K562 (cell line): ENCODE results near the gene POGZ. TPM values are rescaled to one million over a fixed set of nuclear protein-coding genes. Genes with fewer than 3 reads are reported as not detected.

ENCODE experiments used
- ATF1 ChIP-seq, 2 experiments: fragments of 450-650 bp in 1 of 2; IDR thresholded peaks; 2 replicates each; pipeline ENCODE4 v1.6.1; 2016; ENCODE audit warnings: missing compliant biosample characterization in 1 of 2, missing genetic modification characterization in 1 of 2
- CBX5 ChIP-seq: IDR thresholded peaks from 2 replicates; pipeline ENCODE4 v1.6.1; 2014; ENCODE audit warnings: low read depth, borderline replicate concordance
- CHCHD3 ChIP-seq: fragments of 250-450 bp; sonication (Bioruptor Pico); IDR thresholded peaks from 2 replicates; pipeline ENCODE4 v2.1.2; 2022; ENCODE audit warnings: mild to moderate bottlenecking
- ELK3 ChIP-seq: fragments of 450-650 bp; formaldehyde crosslinking; IDR thresholded peaks from 2 replicates; pipeline ENCODE4 v1.4.0; 2020; ENCODE audit warnings: mild to moderate bottlenecking
- ETS1 ChIP-seq: conservative IDR thresholded peaks from 2 replicates; pipeline ENCODE4 v1.6.1; 2011; ENCODE audit warnings: low read depth, mild to moderate bottlenecking, low read length; ENCODE audit not compliant: control insufficient read depth
- ETV6 ChIP-seq, 3 experiments: fragments of 150-350 bp in 1 of 3; sonication (generic) in 1 of 3; formaldehyde crosslinking in 1 of 3; IDR thresholded peaks; 2 replicates each; pipeline versions ENCODE4 v1.6.1 to v1.8.0; 2014 to 2022; ENCODE audit warnings: borderline replicate concordance in 2 of 3, low read depth in 2 of 3, antibody characterized with exemption in 1 of 3, low read length in 1 of 3, mild to moderate bottlenecking in 1 of 3, missing genetic modification reagents in 1 of 3
- HEY1 ChIP-seq: fragments of 250-450 bp; sonication (Bioruptor Pico); IDR thresholded peaks from 2 replicates; pipeline ENCODE4 v1.5.0; 2020; ENCODE audit warnings: mild to moderate bottlenecking, moderate library complexity, borderline replicate concordance
- HIVEP1 ChIP-seq: fragments of 250-450 bp; sonication (Bioruptor Pico); IDR thresholded peaks from 2 replicates; pipeline ENCODE4 v1.4.0; 2020; ENCODE audit warnings: mild to moderate bottlenecking
- HMG20B ChIP-seq: fragments of 250-450 bp; sonication (Bioruptor Pico); IDR thresholded peaks from 2 replicates; pipeline ENCODE4 v1.5.0; 2021; ENCODE audit warnings: mild to moderate bottlenecking
- NCOA2 ChIP-seq, 2 experiments: fragments of 450-650 bp; IDR thresholded peaks; 2 replicates each; pipeline ENCODE4 v1.6.1; 2018; ENCODE audit warnings: mild to moderate bottlenecking in 2 of 2, moderate library complexity in 1 of 2; ENCODE audit not compliant: partially characterized antibody in 2 of 2
- PHF20 ChIP-seq: fragments of 450-650 bp; IDR thresholded peaks from 2 replicates; pipeline ENCODE4 v1.6.1; 2018; ENCODE audit not compliant: partially characterized antibody
- PPARD ChIP-seq: fragments of 250-450 bp; sonication (Bioruptor Pico); IDR thresholded peaks from 2 replicates; pipeline ENCODE4 v1.8.0; 2022; ENCODE audit warnings: inconsistent platforms, mild to moderate bottlenecking, moderate library complexity
- SMC3 ChIP-seq: conservative IDR thresholded peaks from 2 replicates; pipeline ENCODE4 v1.6.1; 2011; ENCODE audit warnings: low read depth, low read length, improper control_type of control experiment; ENCODE audit not compliant: insufficient read depth
- TAL1 ChIP-seq: fragments of 450-650 bp; IDR thresholded peaks from 2 replicates; pipeline ENCODE4 v1.6.1; 2016; ENCODE audit warnings: mild to moderate bottlenecking
- TBL1XR1 ChIP-seq, 2 experiments: IDR thresholded peaks; 2 replicates each; pipeline ENCODE4 v1.6.1; 2012; ENCODE audit warnings: improper control_type of control experiment in 2 of 2, low read length in 2 of 2, mild to moderate bottlenecking in 1 of 2
- THRAP3 ChIP-seq: fragments of 450-650 bp; IDR thresholded peaks from 2 replicates; pipeline ENCODE4 v1.6.1; 2016; ENCODE audit warnings: mild to moderate bottlenecking, inconsistent platforms, borderline replicate concordance
- ZBTB2 ChIP-seq: fragments of 450-650 bp; IDR thresholded peaks from 2 replicates; pipeline ENCODE4 v1.6.1; 2016; ENCODE audit warnings: antibody characterized with exemption
- ZNF174 ChIP-seq: fragments of 250-450 bp; sonication (Bioruptor Pico); IDR thresholded peaks from 2 replicates; pipeline ENCODE4 v1.4.0; 2020; ENCODE audit warnings: mild to moderate bottlenecking
- ZNF280A ChIP-seq: fragments of 450-650 bp; IDR thresholded peaks from 2 replicates; pipeline ENCODE4 v1.6.1; 2018; ENCODE audit warnings: mild to moderate bottlenecking, low read depth; ENCODE audit not compliant: partially characterized antibody
- ZNF324 ChIP-seq: fragments of 250-450 bp; sonication (Bioruptor Pico); IDR thresholded peaks from 2 replicates; pipeline ENCODE4 v1.4.0; 2020; ENCODE audit warnings: mild to moderate bottlenecking
- ZNF436 ChIP-seq: fragments of 250-450, 450-650 bp; sonication (Bioruptor Pico); formaldehyde crosslinking; IDR thresholded peaks from 2 replicates; pipeline ENCODE4 v1.7.0; 2020; ENCODE audit warnings: mild to moderate bottlenecking
- polyA plus RNA-seq, 8 experiments: library from polyadenylated mRNA; depleted of rRNA in 4 of 8; stranded (reverse) in 5 of 8; unstranded in 3 of 8; fragments of >200 nt; fragmentation: Nextera tagmentation in 2 of 8; fragmentation: Illumina TruSeq in 1 of 8; extraction: Ambion mirVana in 2 of 8; extraction: Trizol in 1 of 8; gene quantifications; 2 replicates each; pipeline versions ENCODE4 v1.2.1 to v1.2.3, GENCODE V29; 2011 to 2014; ENCODE audit warnings: inconsistent platforms in 1 of 8, missing spikeins in 1 of 8
- total RNA-seq, 7 experiments: library from RNA; depleted of rRNA in 6 of 7; stranded (reverse); fragments of >200 nt in 6 of 7; fragmentation: Illumina TruSeq in 2 of 7; extraction: Trizol in 2 of 7; gene quantifications; 2 replicates each; pipeline versions ENCODE4 v1.2.1 to v1.2.3, GENCODE V29; 2011 to 2021; ENCODE audit warnings: low replicate concordance in 1 of 7

The POGZ gene
- total and polyA plus RNA-seq, 9 of the 15 experiments (the other 6 are each of a cell fraction or from before 2014, with no cell fraction given) = 9.4 to 40.6 (median 21.6) TPM

GRCh38 chr1:151502035-151502700 is 42.9 kb upstream of the POGZ start (continued):
- TF ChIP-seq ZNF324 (CRISPR knock-in tag) (no peak), CHCHD3 (CRISPR knock-in tag) (no peak), ATF1 (CRISPR knock-in tag; IDR thresholded peaks at IDR 0.05) (no peak), ATF1 (tag; IDR thresholded peaks at IDR 0.05) (no peak), CBX5 (no peak), HIVEP1 (no peak), ZNF280A (no peak), TBL1XR1 (IDR thresholded peaks at IDR 0.05; ENCODE audit: low read length in 2 of 2) (no peak), ETS1 (no peak), ETV6 (IDR thresholded peaks at IDR 0.05; ENCODE audit: borderline replicate concordance in 1 of 2, low read depth in 2 of 2, low read length in 1 of 2) (no peak), ETV6 (CRISPR knock-in tag; IDR thresholded peaks at IDR 0.05; ENCODE audit: borderline replicate concordance) (no peak), PPARD (no peak), THRAP3 (no peak), NCOA2 (IDR thresholded peaks at IDR 0.05; ENCODE audit: partially characterized antibody in 2 of 2) (no peak), ELK3 (no peak), HEY1 (CRISPR knock-in tag) (no peak), HMG20B (CRISPR knock-in tag) (no peak), PHF20 (no peak), SMC3 (no peak), TAL1 (no peak), ZNF436 (CRISPR knock-in tag) (no peak), ZNF174 (no peak), ZBTB2 (no peak)
